H1 (cell line): ENCODE data around the gene PBOV1. TPM values are rescaled to one million over a fixed set of nuclear protein-coding genes. Genes with fewer than 3 reads are reported as not detected.

Source experiments
- CTCF ChIA-PET: fragments of 300-600 bp; sonication (Branson Sonifier 250); formaldehyde crosslinking; loops from one replicate; lab custom pipeline; 2021; ENCODE audit not compliant: partially characterized antibody; lab: Charles Lee
- POLR2A ChIA-PET: fragments of 300-600 bp; sonication (Branson Sonifier 250); formaldehyde crosslinking; loops from one replicate; lab custom pipeline; 2021; ENCODE audit warnings: inconsistent platforms; ENCODE audit not compliant: partially characterized antibody; lab: Charles Lee
- DNase-seq, 2 experiments: peaks; one replicate each; pipeline versions ENCODE4 v3.0.0 to v3.0.0-alpha.2; 2010 to 2022; ENCODE audit warnings: low spot score in 2 of 2, low read depth in 1 of 2, mixed read lengths in 1 of 2
- FAIRE-seq: peaks from 2 replicates; lab custom pipeline; 2011; peaks lifted over from hg19 to GRCh38; lab: Jason Lieb, UNC
- H2AFZ ChIP-seq: 2 replicates; pipeline ENCODE4 v1.8.1; 2012; ENCODE audit warnings: low read length, inconsistent platforms
- H2AK5ac ChIP-seq: 2 replicates; pipeline ENCODE4 v1.6.1; 2013; ENCODE audit warnings: low read depth, low read length
- H2BK120ac ChIP-seq: replicated peaks from 2 replicates; pipeline ENCODE3; 2013; ENCODE audit warnings: low read depth, low read length, inconsistent platforms
- H2BK12ac ChIP-seq: 2 replicates; pipeline ENCODE4 v1.6.1; 2013; ENCODE audit warnings: low read depth, low read length
- H2BK15ac ChIP-seq: 2 replicates; pipeline ENCODE4 v1.6.1; 2013; ENCODE audit warnings: low read length
- H2BK20ac ChIP-seq: 2 replicates; pipeline ENCODE4 v1.6.1; 2013; ENCODE audit warnings: low read length
- H2BK5ac ChIP-seq: 2 replicates; pipeline ENCODE4 v1.6.1; 2013; ENCODE audit warnings: low read depth, low read length
- H3K14ac ChIP-seq: 2 replicates; pipeline ENCODE4 v1.6.1; 2013; ENCODE audit warnings: inconsistent platforms; ENCODE audit not compliant: insufficient read length
- H3K18ac ChIP-seq: 2 replicates; pipeline ENCODE4 v1.6.1; 2013; ENCODE audit warnings: low read length; ENCODE audit errors: extremely low read depth
- H3K23ac ChIP-seq: 2 replicates; pipeline ENCODE4 v1.6.1; 2013; ENCODE audit warnings: inconsistent platforms; ENCODE audit not compliant: insufficient read length
- H3K23me2 ChIP-seq: 2 replicates; pipeline ENCODE4 v1.6.1; 2013; ENCODE audit warnings: low read depth, low read length
- H3K27ac ChIP-seq: 2 replicates; pipeline ENCODE4 v1.6.1; 2011; ENCODE audit warnings: low read depth, low read length, inconsistent platforms
- H3K27me3 ChIP-seq, 4 experiments: replicated peaks in 1 of 4; 1 replicate in 1 of 4; 2 replicates in 3 of 4; pipeline versions ENCODE4 v1.6.1 to v1.8.1; 2011 to 2013; ENCODE audit warnings: low read length in 3 of 4, mild to moderate bottlenecking in 3 of 4, inconsistent platforms in 2 of 4, mixed read lengths in 2 of 4, moderate library complexity in 1 of 4; ENCODE audit not compliant: control insufficient read depth in 3 of 4, insufficient read depth in 3 of 4; ENCODE audit errors: extremely low read depth in 1 of 4
- H3K36me3 ChIP-seq, 4 experiments: 2 replicates each; pipeline versions ENCODE4 v1.6.1 to v1.8.1; 2011 to 2013; ENCODE audit warnings: mild to moderate bottlenecking in 4 of 4, low read length in 3 of 4, moderate library complexity in 2 of 4, control low read depth in 1 of 4, inconsistent platforms in 1 of 4; ENCODE audit not compliant: insufficient read depth in 4 of 4, control insufficient read depth in 2 of 4
- H3K4ac ChIP-seq: replicated peaks from 2 replicates; pipeline ENCODE3; 2013; ENCODE audit warnings: low read length, low read depth, mixed read lengths, inconsistent platforms; ENCODE audit not compliant: insufficient read length
- H3K4me1 ChIP-seq, 4 experiments: replicated peaks in 1 of 4; 1 replicate in 1 of 4; 2 replicates in 3 of 4; pipeline versions ENCODE4 v1.6.1 to v1.8.1; 2011 to 2013; ENCODE audit warnings: low read length in 3 of 4, inconsistent platforms in 2 of 4, mixed read lengths in 1 of 4; ENCODE audit not compliant: insufficient read depth in 4 of 4, control insufficient read depth in 3 of 4
- H3K4me2 ChIP-seq, 2 experiments: 2 replicates each; pipeline versions ENCODE4 v1.6.1 to v1.8.1; 2011 to 2013; ENCODE audit warnings: low read depth in 2 of 2, low read length in 2 of 2, control low read depth in 1 of 2, inconsistent platforms in 1 of 2, mild to moderate bottlenecking in 1 of 2; ENCODE audit not compliant: insufficient read depth in 1 of 2
- H3K4me3 ChIP-seq, 4 experiments: fragments of 200-600, 300-600 bp in 1 of 4; sonication (generic), shearing (Covaris generic), sonication (Bioruptor Twin) in 1 of 4; 2 replicates each; pipeline versions ENCODE4 v1.5.1 to v1.8.1; 2011 to 2016; ENCODE audit warnings: low read length in 4 of 4, low read depth in 3 of 4, control low read depth in 2 of 4, inconsistent platforms in 2 of 4, mild to moderate bottlenecking in 2 of 4, mixed read lengths in 1 of 4, moderate library complexity in 1 of 4; ENCODE audit not compliant: insufficient read depth in 2 of 4; ENCODE audit errors: extremely low read depth in 1 of 4
- H3K56ac ChIP-seq: replicated peaks from 2 replicates; pipeline ENCODE3; 2013; ENCODE audit warnings: low read depth, mild to moderate bottlenecking, mixed read lengths, low read length, inconsistent platforms; ENCODE audit not compliant: insufficient read length
- H3K79me1 ChIP-seq: 2 replicates; pipeline ENCODE4 v1.6.1; 2013; ENCODE audit warnings: low read depth, low read length, control low read depth
- H3K79me2 ChIP-seq, 2 experiments: 2 replicates each; pipeline versions ENCODE4 v1.6.1 to v1.8.1; 2012 to 2013; ENCODE audit warnings: low read length in 2 of 2, mild to moderate bottlenecking in 2 of 2, inconsistent platforms in 1 of 2; ENCODE audit not compliant: insufficient read depth in 2 of 2, control insufficient read depth in 1 of 2
- H3K9ac ChIP-seq, 4 experiments: replicated peaks in 1 of 4; 1 replicate in 1 of 4; 2 replicates in 3 of 4; pipeline versions ENCODE4 v1.6.1 to v1.8.1; 2011 to 2013; ENCODE audit warnings: low read depth in 3 of 4, low read length in 3 of 4, control low read depth in 2 of 4, mild to moderate bottlenecking in 2 of 4, moderate library complexity in 2 of 4, inconsistent platforms in 1 of 4; ENCODE audit errors: extremely low read depth in 1 of 4
- H3K9me3 ChIP-seq, 2 experiments: 2 replicates each; pipeline versions ENCODE4 v1.6.1 to v1.8.1; 2012 to 2013; ENCODE audit warnings: mild to moderate bottlenecking in 2 of 2, moderate library complexity in 2 of 2, control low read depth in 1 of 2, inconsistent platforms in 1 of 2, low read depth in 1 of 2, low read length in 1 of 2, mixed read lengths in 1 of 2; ENCODE audit not compliant: insufficient read depth in 2 of 2
- H4K20me1 ChIP-seq, 2 experiments: replicated peaks in 1 of 2; 2 replicates each; pipeline versions ENCODE3 to v1.8.1; 2011 to 2013; ENCODE audit warnings: inconsistent platforms in 2 of 2, low read length in 2 of 2, mild to moderate bottlenecking in 1 of 2; ENCODE audit not compliant: insufficient read depth in 2 of 2, control insufficient read depth in 1 of 2
- H4K5ac ChIP-seq: 2 replicates; pipeline ENCODE4 v1.6.1; 2013; ENCODE audit warnings: low read length, low read depth, mixed read lengths, inconsistent platforms; ENCODE audit not compliant: insufficient read length
- H4K8ac ChIP-seq: 2 replicates; pipeline ENCODE4 v1.8.0; 2013; ENCODE audit warnings: mild to moderate bottlenecking, moderate library complexity, low read length, inconsistent platforms; ENCODE audit not compliant: insufficient read depth; ENCODE audit errors: extremely low read depth
- H4K91ac ChIP-seq: replicated peaks from 2 replicates; pipeline ENCODE3; 2013; ENCODE audit warnings: low read length, mixed read lengths, inconsistent platforms; ENCODE audit not compliant: insufficient read length
- BCL11A ChIP-seq, 2 experiments: IDR thresholded peaks; one replicate each; pipeline ENCODE4 v1.6.1; 2011; ENCODE audit warnings: low read depth in 2 of 2, low read length in 2 of 2, mild to moderate bottlenecking in 2 of 2
- CHD2 ChIP-seq: IDR thresholded peaks from 2 replicates; pipeline ENCODE4 v1.6.1; 2012; ENCODE audit warnings: low read length, improper control_type of control experiment
- CREB1 ChIP-seq: IDR thresholded peaks from 2 replicates; pipeline ENCODE4 v1.6.1; 2012; ENCODE audit warnings: inconsistent platforms
- EP300 ChIP-seq, 2 experiments: IDR thresholded peaks; 1 replicate in 1 of 2; 2 replicates in 1 of 2; pipeline ENCODE4 v1.6.1; 2011 to 2012; ENCODE audit warnings: low read depth in 2 of 2, low read length in 2 of 2, mild to moderate bottlenecking in 2 of 2, borderline replicate concordance in 1 of 2, inconsistent platforms in 1 of 2, moderate library complexity in 1 of 2
- KDM5A ChIP-seq: fragments of 200-600 bp; IDR thresholded peaks from 2 replicates; pipeline ENCODE4 v1.7.1; 2012; ENCODE audit warnings: mild to moderate bottlenecking, low read length, inconsistent platforms, mixed read lengths
- PHF8 ChIP-seq: fragments of 200-600 bp; sonication (generic); conservative IDR thresholded peaks from 2 replicates; pipeline ENCODE4 v1.7.1; 2012; ENCODE audit warnings: low read depth, mild to moderate bottlenecking, inconsistent platforms, low read length, moderate library complexity
- POLR2A ChIP-seq, 2 experiments: IDR thresholded peaks; 1 replicate in 1 of 2; 2 replicates in 1 of 2; pipeline ENCODE4 v1.6.1; 2011; ENCODE audit warnings: low read depth in 2 of 2, low read length in 2 of 2, mild to moderate bottlenecking in 2 of 2; ENCODE audit errors: control extremely low read depth in 1 of 2
- TAF7 ChIP-seq: optimal IDR thresholded peaks from 2 replicates; pipeline ENCODE3; 2011; ENCODE audit warnings: low read depth, mild to moderate bottlenecking, inconsistent platforms, low read length, moderate library complexity, borderline replicate concordance
- WGBS, 2 experiments: shearing (Covaris generic) in 1 of 2; methylation state at CpG; one replicate each; pipeline versions ENCODE4 v1.1.6 to v1.1.7; 2013 to 2015; ENCODE audit warnings: low lambda C conversion rate in 2 of 2, mixed read lengths in 2 of 2, inconsistent platforms in 1 of 2, low coverage in 1 of 2, missing lambda C conversion rate in 1 of 2; ENCODE audit not compliant: insufficient replicate concordance in 2 of 2, insufficient coverage in 1 of 2, insufficient read length in 1 of 2; ENCODE audit errors: extremely low coverage in 1 of 2, missing lambda C conversion rate in 1 of 2; 5-methylcytosine and 5-hydroxymethylcytosine counted together
- polyA plus RNA-seq, 7 experiments: library from polyadenylated mRNA; depleted of rRNA in 3 of 7; stranded (reverse) in 5 of 7; unstranded in 2 of 7; fragments of >200 nt in 5 of 7; fragments of 200-250 nt in 2 of 7; gene quantifications; 1 replicate in 5 of 7; 2 replicates in 1 of 7; 4 replicates in 1 of 7; pipeline versions ENCODE4 v1.2.1 to v1.2.3, GENCODE V29; 2011 to 2013; ENCODE audit warnings: missing spikeins in 2 of 7, mixed read lengths in 2 of 7
- total RNA-seq: library from RNA; stranded (reverse); fragmentation: NEBNext Ultra II Directional; extraction: Animal tissue kit (Norgen Biotek cat#: 25700); gene quantifications from 2 replicates; pipeline ENCODE4 v1.2.1, GENCODE V29; 2021

Gene PBOV1
- total and polyA plus RNA-seq, 2 of the 8 experiments (the other 6 are each of a cell fraction or from before 2014, with no cell fraction given), result not detected

GRCh38 chr6:138240476-138241245, 22.4 kb upstream of the PBOV1 start:
- Histone ChIP-seq H2BK20ac (no peak overlapping the region), H2BK120ac (no peak overlapping the region), H3K18ac (no peak overlapping the region), H2AFZ (no peak overlapping the region), H3K79me2 (no peaks in the 10 kb centered on the region), H3K36me3 (0 out of 8 replicates have a peak, but pooled peaks cover 0 to 3% (median 0%) of the 10 kb centered on the region in 4 experiments), H3K56ac (no peak overlapping the region), H2BK12ac (no peak overlapping the region), H2BK5ac (no peak overlapping the region), H3K9ac (peak overlapping the region in 1 of 4 experiments; percentile 43; a peak in 1 of 7 replicates), H3K4me1 (no peaks in the 10 kb centered on the region), H3K4me3 (no peak overlapping the region), H3K79me1 (no peaks in the 10 kb centered on the region), H3K27ac (no peak overlapping the region), H4K91ac (no peak overlapping the region), H3K23ac (no peak overlapping the region), H2AK5ac (no peak overlapping the region), H4K5ac (no peak overlapping the region), H2BK15ac (no peak overlapping the region), H4K20me1 (no peaks in the 10 kb centered on the region), H3K14ac (no peak overlapping the region), H3K4ac (no peak overlapping the region), H3K9me3 (no peaks in the 10 kb centered on the region), H3K23me2 (no peaks in the 10 kb centered on the region), H3K27me3 (no peaks in the 10 kb centered on the region), H4K8ac (no peak overlapping the region), H3K4me2 (no peak overlapping the region)
- DNase-seq (no peak), FAIRE-seq (no peak)
- ChIA-PET CTCF (interaction anchor here (1.2 to 1.4 kb wide), 3 partner anchors 14 to 309 kb away, joined by 3 to 4 read pairs (median 3); no protein-coding TSS in a partner anchor), POLR2A (no interaction called here)
- no peak for TF ChIP-seq KDM5A
- no peak for TF ChIP-seq CHD2
- no peak for TF ChIP-seq CREB1
- TF ChIP-seq POLR2A (IDR thresholded peaks at IDR 0.05; ENCODE audit: control extremely low read depth in 1 of 2, low read depth in 2 of 2, low read length in 2 of 2), result no peak
- no peak for TF ChIP-seq PHF8
- no peak for TF ChIP-seq EP300 (IDR thresholded peaks at IDR 0.05; ENCODE audit: borderline replicate concordance in 1 of 2, low read depth in 2 of 2, low read length in 2 of 2)
- TF ChIP-seq TAF7, result no peak
- no peak for TF ChIP-seq BCL11A (IDR thresholded peaks at IDR 0.05; ENCODE audit: low read depth in 2 of 2, low read length in 2 of 2)
- WGBS, 2 experiments, result 91% methylated on average over 13 of the region's 13 CpGs; no CpG with 5 or more reads in 1 of the 2 experiments
